ENCODE results near the gene ANO2.

The ANO2 gene

GRCh38 chr12:5633106-5633505 lies 312.0 kb downstream of the ANO2 start:
- H3K4me3 ChIP-seq (ENCODE audit: control insufficient read depth, low read depth, low read length): no peak overlapping the region
- no peak for TF ChIP-seq CTCF (IDR thresholded peaks at IDR 0.05; ENCODE audit: control insufficient read depth, insufficient read depth, low read depth, low read length, missing control alignments)
- no peak for DNase-seq (ENCODE audit: low read depth)

GRCh38 chr12:5632453-5632852 lies 312.6 kb downstream of the ANO2 start:
- no peak overlapping the region for H3K4me3 ChIP-seq (ENCODE audit: control insufficient read depth, low read depth, low read length)
- no peak for DNase-seq (ENCODE audit: low read depth)
- TF ChIP-seq CTCF (IDR thresholded peaks at IDR 0.05; ENCODE audit: control insufficient read depth, insufficient read depth, low read depth, low read length, missing control alignments): no peak

- no peak for DNase-seq (ENCODE audit: low read depth)
- TF ChIP-seq CTCF (IDR thresholded peaks at IDR 0.05; ENCODE audit: control insufficient read depth, insufficient read depth, low read depth, low read length, missing control alignments): no peak
- no peak overlapping the region for H3K4me3 ChIP-seq (ENCODE audit: control insufficient read depth, low read depth, low read length)
Observed at GRCh38 chr12:5631497-5631896, 313.6 kb downstream of the ANO2 start.

- H3K4me3 ChIP-seq (ENCODE audit: control insufficient read depth, low read depth, low read length): no peak overlapping the region
- DNase-seq (ENCODE audit: low read depth): no peak
- no peak for TF ChIP-seq CTCF (IDR thresholded peaks at IDR 0.05; ENCODE audit: control insufficient read depth, insufficient read depth, low read depth, low read length, missing control alignments)
Observed at GRCh38 chr12:5630726-5631125, 314.3 kb downstream of the ANO2 start.

- TF ChIP-seq CTCF (IDR thresholded peaks at IDR 0.05; ENCODE audit: control insufficient read depth, insufficient read depth, low read depth, low read length, missing control alignments): no peak
Observed at GRCh38 chr12:5628501-5628900, 316.6 kb downstream of the ANO2 start.

GRCh38 chr12:5627053-5627630 lies 317.9 kb downstream of the ANO2 start:
- no peak overlapping the region for H3K4me3 ChIP-seq (ENCODE audit: control insufficient read depth, low read depth, low read length)
- DNase-seq (ENCODE audit: low read depth): no peak
- TF ChIP-seq CTCF (IDR thresholded peaks at IDR 0.05; ENCODE audit: control insufficient read depth, insufficient read depth, low read depth, low read length, missing control alignments): no peak

More at GRCh38 chr12:5628501-5628900, 316.6 kb downstream of the ANO2 start:
- DNase-seq (ENCODE audit: low read depth): no peak
- no peak overlapping the region for H3K4me3 ChIP-seq (ENCODE audit: control insufficient read depth, low read depth, low read length)

- no peak overlapping the region for H3K4me3 ChIP-seq (ENCODE audit: control insufficient read depth, low read depth, low read length)
- no peak for DNase-seq (ENCODE audit: low read depth)
- TF ChIP-seq CTCF (IDR thresholded peaks at IDR 0.05; ENCODE audit: control insufficient read depth, insufficient read depth, low read depth, low read length, missing control alignments): no peak
Observed at GRCh38 chr12:5626151-5626550, 318.9 kb downstream of the ANO2 start.
